Testis (tissue), 2 donors: Measurements from ENCODE around the gene RHBDL2.

Source experiments
- CTCF ChIP-seq, 3 experiments: fragments of 450-650 bp in 2 of 3; fragments of 200-600 bp in 1 of 3; sonication (generic) in 1 of 3; IDR thresholded peaks; one replicate each; pipeline ENCODE4 v1.5.1; 2016 to 2019; ENCODE audit warnings: antibody characterized with exemption in 3 of 3, mild to moderate bottlenecking in 2 of 3, moderate library complexity in 1 of 3
- POLR2A ChIP-seq: fragments of 450-650 bp; IDR thresholded peaks from one replicate; pipeline ENCODE4 v1.6.1; 2017; ENCODE audit warnings: antibody characterized with exemption, mild to moderate bottlenecking, moderate library complexity

GRCh38 chr1:38873027-38873969 is 68.3 kb downstream of the RHBDL2 start, which contains the start of gene MYCBP:
- TF ChIP-seq CTCF (IDR thresholded peaks at IDR 0.05) (peak in 2 of 3 experiments; percentile 13 to 31), POLR2A (no peak)
